ENCODE data around the gene KISS1.

KISS1 gene

DNA sequence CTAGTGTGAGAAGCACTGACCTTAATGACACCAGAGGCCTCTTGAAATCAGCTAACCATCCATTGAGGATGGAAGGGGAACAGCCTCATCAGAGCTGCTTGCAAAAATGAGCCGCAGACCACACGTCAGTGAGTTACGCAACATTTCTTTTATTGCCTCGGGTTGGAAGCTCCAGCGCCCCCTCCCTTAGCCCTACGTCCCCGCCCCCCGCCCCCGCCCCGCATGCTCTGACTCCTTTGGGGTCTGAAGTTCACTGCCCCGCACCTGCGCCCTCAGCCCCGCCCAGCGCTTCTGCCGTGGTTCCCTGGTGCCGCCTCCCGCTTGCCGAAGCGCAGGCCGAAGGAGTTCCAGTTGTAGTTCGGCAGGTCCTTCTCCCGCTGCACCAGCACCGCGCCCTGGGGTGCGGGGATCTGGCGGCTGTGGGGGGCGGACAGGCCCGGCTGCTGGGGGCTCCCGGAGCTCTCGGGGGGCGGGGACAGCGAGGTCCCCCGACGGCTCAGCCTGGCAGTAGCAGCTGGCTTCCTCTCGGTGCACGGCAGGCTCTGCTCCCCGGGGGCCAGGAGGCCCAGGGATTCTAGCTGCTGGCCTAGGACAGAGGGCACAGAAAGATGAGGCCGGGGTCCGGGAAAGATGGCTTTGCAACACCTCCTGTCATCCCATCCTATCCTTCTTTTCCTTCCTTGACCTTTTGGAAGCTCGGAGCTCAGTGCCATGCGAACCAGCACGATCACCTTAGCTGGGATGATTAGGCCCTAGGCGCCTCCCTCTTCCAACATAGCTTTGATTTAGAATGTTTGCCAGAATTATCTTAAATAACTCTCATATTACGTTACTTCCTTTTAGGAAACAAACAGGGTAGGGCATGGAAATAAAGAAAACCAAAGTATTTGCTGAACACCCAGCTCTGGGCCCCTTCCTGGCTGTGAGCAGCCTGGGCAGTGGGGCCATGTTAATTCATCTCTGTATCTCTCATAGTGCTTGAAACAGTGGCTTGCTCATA lies 5.8 kb downstream of the KISS1 start:
- DNase-seq: no peak

DNA sequence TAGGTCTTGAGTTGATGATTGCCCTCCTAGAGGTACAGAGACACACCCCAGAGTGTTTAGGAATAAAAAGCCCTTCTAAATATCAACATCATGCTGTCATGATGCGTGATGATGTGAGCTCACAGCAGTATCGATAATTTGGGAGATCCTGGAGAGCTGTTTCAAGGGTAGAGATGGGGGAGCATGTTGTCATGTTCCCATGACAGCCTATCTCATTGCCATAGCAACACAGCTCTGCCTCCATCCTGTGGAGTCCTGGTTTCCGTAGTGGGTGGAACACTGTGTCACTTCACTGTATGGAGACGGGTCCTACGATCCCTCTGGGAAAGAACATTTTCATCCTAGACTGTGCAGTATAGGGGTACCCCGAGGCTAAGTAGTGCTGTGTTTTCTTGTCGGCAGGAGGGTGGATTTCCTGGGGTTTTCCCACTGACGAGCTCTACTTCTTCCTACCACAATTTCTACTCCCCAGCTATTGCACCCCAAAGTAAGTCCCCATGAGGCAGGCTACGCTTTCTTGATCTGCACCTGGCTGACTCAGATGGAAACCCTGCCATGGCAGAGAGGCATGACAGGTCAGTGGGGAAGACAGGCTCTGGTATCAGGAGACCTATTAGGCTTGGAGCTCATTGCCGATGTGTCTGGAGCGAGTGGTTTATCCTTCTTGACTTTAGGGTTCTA lies 7.2 kb downstream of the KISS1 start:
- DNase-seq: no peak

DNA sequence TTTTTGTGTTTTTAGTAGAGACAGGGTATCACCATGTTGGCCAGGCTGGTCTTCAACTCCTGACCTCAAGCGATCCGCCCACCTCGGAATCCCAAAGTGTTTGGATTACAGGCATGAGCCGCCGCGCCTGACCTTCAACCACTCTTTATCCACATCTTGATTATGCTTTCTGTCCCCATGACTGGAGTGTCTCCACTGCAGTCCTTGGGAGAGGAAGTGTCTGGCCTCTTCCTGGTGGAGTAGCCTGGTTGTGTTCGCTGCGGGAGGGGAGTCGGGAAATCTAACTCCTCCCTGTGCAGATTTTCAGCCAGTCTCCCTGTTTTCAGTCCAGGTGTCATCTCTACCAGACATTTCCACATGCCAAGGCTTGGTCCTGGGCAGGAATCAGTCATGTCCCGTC lies 9.7 kb downstream of the KISS1 start:
- no peak for DNase-seq

DNA sequence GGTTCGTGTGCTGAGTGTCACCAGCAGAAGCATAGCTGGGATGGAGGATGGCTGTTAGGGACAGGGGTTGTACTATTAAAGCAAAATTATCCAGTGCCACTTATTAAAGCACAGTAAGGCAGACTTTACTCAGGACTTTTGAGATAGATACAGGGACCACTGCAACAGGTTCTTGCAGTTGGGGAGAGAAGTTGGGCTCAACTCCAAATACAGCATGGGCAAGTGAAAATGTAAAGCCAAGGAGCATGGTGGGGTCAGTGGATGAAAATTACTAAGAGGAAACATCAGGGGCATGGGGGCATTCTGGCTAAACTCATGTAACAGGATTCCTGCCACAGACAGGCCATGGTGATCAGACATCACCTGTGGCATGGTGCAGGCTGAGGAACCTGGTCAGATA lies 15.2 kb downstream of the KISS1 start:
- DNase-seq: no peak

DNA sequence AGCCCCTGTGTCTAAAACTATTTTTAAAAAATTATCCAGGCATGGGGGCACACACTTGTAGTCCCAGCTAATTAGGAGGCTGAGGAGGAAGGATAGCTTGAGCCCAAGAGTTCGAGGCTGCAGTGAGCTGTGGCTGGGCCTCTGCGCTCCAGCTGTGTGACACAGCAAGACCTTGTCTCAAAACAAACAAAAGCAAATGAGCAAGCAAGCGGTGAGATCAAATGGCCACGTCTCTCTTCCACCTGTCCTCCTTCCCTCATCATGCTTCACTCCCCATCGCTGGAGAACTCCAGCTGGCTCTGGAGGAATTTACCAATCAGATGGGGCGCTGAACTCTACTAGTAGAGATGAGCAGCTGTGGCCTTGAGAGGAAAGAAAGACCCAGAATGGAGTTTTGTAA lies 16.2 kb downstream of the KISS1 start:
- DNase-seq: no peak

DNA sequence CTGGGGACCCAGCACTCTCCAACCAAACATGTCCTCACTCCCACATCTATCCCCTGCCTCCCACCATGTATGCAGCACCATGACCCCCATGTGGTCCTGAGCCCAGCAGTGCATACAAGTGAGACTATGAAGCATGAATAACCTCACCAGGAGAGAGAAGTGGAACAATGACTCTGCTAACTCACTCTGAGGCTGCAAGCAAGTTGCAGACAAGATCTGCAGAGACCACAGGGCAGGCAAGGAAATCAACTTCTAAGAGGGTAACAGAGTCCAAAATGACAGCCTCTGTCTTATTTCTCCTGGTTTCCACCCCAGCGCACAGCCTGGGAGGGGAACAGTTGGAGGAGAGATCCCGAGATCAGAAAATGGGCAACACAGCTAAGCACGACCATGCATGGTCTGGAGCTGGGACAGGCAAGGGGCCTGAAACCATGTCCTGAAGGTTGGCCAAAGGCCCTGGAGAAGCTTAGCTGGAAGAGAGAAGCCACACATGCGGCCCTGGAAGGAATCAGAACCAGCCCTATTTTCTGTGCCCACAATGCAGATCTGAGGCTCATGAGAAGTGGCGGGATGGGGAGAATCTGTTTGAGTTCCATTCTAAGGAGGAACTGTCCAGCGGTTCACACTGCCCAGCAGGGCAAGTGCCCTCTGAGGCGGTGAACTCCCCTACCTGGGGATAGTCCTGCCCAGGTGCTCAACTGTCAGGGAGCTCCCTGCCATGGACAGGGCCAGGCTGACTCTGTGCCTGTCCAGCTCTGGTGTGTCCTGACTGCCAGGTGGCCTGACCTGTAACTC lies 17.6 kb downstream of the KISS1 start:
- DNase-seq: no peak

DNA sequence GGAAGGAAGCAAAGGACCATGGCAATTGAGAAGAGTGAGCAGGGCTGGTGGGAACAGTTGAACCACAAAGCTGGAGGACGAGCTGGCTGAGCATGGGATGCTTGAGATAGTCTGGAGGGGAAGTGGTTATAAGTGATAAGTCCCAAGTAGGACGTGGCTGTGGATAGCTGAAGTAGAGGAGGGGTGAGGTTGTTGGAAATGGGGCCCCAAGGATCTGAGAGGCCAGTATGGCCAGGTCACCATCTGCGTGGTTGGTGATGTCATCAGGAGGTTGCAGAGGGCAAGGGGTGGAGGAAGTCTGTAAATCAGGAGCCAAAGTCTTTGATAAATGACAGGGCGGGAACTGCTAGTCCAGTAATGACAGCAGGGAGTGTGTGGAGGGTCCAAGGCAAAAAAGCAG lies 19.2 kb downstream of the KISS1 start:
- DNase-seq: no peak

DNA sequence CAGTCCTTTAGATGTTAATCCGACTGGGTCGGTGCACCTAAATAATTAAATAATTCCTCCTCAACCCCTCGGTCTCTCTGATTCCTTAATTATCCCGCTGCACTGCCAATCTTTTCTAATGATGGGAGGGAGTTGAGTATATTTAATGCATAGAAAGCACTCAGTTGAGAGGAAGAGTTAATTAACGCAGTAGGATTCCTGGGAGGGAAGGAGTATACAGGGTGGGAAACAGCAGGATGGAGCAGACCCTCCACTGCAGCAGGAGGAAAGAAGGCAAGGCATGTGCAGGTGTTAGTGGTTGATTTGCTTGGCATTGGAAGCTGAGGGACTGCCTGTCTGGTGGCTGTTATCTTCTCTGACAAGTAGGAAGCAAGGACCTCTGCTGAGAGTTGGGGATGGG lies 20.2 kb downstream of the KISS1 start:
- DNase-seq: no peak

DNA sequence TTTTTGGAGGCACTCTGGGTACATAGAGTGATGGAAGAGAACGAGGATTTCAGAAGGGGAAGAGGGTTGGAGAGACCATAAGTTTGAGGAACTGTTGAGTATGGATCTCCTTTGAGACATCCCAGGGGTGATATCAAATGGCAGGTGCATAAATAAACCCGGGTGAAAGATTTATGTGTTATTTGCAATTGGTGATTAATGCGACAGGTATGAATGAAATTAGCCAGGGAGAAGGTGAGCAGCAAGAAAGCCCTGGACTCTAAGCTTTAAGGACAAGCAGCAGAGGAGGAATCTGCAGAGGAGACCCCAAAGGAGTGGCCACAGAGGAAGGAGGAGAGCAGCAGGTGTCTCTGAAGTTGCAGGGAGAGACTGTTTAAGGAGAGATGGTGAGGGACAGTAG lies 21.3 kb downstream of the KISS1 start:
- DNase-seq: no peak

DNA sequence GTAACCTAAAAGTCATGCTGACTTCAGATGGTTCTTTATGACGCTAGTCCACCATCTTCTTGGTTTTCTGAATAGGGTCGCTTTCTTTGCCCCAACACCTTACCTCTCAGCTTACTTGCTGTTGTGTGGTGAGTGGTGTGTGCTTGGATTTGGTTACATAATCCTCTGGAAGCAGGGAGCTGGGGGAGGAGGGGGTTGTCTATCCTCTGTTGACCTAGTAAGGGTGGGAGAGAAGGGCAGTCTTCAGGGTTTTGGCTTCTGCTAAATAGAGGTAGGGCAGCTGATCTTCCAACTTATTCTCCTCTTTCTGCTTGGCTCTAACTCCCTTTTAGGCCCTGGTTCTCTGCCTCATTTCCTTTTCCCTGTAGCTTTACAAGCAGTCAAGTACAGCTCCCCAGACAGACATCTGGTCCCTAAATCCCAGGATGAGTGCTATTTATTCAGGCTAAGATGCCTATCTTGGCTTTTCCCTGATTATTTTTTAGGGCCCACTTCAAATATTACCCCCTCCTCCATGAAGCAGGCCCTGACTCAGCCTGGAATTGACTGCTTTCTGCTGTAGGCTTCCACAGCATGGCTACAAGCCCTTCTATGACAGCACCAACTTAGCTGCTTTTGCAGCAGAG lies 23.8 kb downstream of the KISS1 start:
- DNase-seq: no peak

DNA sequence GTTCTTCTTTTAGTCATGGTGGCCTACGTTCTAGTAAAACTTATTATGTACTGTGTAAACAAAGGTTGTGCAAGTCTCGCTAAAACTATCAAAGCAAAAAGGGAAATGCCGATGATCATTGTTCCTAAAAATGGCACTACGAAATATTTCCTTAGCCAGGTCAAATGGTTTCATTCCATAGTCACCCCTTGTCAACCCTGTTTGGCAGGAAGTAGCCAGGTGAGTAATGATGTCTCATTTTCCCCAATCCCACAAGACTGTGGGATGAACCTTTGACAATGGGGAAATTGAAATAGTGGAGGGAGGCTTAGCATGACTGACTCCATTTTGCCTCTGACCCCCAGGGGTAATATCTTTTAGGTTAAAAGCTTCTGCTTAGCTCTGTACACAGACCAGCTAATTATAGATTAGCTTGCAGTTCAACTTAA lies 24.5 kb downstream of the KISS1 start:
- DNase-seq: no peak

DNA sequence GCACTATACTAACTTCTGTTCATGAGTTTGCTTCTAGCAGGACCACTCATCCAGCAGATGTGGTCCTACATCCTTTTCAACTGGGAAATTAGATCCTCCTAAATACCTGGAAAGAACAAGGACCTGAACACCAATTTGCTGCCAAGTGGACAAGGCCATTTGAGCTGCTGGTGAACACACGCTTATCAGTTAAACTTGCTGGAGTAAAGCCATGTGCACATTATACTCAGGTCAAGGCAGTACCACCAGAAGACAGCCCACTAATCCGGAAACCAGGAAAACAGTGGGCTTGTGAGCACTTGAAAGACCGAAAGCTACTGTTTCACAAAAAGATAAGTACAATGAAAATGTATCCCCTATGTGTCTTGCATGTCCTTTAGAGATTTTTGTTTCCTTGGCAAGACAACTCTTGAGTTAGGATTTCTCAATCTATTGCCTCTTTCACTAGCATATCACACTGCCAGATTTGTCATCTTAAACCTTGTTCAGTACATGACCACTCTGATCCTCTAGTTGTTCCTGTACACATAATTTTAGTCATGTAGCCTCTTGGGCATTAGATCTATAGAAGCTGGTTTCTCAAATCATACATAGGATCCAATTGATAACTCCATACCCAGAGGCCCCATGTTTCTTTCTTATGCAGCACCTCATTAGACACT lies 25.7 kb downstream of the KISS1 start:
- DNase-seq: no peak

DNA sequence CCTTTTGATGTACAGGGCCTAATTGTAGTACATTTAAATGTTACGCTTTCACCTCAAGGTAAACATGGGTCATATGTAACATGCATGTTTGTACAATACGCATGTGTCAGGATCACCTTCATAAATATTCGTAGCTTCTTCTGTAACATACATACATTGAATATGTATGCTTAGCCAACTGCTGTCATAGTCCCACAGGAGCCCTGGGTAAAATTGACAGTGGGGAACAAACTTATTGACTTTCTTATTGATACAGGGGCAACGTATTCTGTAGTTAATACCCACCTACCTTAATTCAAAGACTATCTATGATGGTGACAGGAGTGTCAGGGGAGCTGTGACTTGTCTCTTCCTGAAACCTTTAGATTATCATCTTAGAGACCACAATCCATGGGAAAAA lies 26.4 kb downstream of the KISS1 start:
- no peak for DNase-seq

DNA sequence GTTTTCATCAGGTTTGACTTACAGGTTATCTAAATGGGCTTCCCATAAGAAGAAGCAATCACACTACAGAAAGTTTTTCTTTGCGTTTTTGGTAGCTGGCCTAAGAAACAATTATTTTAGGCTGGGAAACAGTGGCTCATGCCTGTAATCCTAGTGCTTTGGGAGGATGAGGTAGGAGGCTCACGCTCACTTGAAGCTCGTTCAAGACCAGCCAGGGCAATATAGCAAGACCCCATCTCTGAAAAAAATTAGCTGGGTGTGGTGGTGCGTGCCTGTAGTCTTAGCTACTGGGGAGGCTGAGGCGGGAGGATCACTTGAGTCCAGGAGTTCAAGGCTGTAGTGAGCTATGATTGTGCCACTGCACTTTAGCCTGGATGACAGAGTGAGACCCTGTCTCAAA lies 28.6 kb downstream of the KISS1 start:
- DNase-seq: no peak

DNA sequence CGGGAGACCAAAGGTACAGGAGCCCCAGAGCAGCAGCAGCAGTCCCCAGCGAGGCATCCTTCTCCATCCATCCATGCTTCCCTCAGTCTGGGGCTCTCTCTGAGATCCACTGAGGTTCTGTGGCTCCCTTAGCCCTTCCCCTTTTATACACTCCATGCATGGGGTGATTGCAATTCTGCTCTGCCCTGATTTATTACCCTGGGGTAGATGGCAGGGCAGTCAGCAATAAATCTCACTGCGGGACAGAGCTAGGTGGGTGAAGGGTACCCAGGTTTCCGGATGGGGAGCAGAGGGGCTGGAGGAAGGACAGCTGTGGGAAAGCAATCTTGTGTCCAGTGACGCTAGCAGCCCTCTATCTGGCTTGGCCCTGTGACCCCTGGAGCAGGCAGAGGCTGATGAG lies 30.1 kb downstream of the KISS1 start, which contains the start of gene REN:
TSS of gene REN (minus strand) at position 119 of the 400 bp plus-strand sequence. CDS start at position 75, 44 bp downstream.
- DNase-seq: no peak

DNA sequence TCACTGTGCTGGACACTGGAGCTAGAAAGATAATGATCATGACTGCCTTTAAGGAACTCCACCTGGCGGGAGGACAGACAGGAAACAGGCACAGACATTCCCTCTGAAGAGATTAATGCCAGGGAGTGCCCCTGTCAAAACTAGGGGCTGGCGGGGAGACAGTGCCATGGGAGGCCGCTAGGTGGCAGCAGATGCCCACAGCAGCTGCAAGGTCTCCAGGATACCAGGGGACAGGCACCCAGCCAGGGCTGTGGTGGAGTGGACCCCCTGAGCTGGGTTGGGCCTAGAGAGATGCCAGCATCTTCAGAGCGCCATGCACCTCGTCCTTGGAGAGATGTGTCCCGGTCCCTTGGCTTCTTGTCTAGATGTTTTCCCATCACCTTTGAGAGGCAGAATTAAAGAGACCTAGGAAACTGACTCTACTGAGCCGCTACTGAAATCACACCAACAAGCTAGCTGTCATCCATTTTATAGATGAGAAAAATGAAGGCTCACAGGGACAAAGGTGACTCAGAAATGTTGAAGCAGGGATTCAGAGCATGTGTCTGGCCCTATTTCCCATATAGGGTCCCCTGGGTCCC lies 33.7 kb downstream of the KISS1 start:
- peak; percentile 66 for DNase-seq

DNA sequence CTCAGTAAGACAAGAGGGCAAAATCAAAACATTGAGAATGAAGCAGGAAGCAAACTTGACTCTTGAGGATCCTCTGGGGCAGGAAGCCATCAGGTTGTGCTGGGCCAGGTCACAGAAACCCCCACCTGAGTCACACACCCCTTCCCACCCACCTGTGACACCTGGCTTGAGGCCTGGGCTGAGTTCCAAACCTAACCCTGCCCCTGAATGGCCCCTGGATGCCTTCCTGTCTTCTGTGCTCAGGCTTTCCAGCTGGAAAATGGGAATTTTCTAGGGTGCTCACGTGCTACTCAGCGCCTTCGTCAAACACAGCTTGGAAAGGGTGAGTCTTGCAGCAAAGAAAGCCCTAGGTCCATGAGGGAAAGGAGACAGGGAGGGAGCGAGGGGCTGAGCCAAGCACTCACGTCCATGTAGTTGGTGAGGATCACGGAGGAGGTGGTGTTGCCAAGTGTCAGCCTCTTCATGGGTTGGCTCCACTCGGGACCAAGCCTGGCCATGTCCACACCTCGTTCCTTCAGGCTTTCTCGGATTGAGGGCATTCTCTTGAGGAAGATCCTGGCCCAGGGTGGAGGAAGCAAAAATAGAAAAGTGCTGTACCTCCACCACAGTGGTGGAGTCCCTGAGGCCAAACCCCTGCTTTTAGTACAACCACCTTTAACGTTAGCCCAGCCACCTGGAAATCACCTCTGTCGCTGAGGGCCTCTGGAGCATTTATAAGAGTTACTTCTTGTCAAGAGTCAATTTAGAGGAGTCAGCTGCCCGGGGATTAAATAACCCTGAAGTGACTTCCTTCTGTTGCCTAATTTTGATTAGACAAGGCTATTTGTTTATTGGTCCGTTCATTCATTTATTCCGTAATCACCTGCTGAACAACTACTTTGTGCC lies 34.4 kb downstream of the KISS1 start:
- no peak for DNase-seq

DNA sequence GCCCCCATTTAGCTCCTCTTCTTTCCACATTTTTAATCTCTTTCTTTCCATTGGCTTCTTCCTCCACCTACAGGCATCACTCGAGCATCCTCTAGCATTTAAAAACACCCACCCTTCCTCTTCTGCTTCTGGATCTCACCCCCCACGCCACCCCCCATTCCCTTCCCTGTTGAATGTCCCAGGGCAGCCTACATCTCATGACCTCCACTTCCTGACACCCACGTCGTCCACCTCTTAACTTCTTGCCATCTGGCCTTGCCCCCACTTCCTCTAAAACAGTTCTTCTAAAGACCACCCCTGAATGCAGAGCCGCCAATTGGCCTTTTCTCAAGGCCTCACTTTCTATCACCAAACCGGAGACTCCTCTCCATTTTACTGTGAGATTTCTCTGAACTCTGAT lies 38.3 kb downstream of the KISS1 start:
- no peak for DNase-seq

DNA sequence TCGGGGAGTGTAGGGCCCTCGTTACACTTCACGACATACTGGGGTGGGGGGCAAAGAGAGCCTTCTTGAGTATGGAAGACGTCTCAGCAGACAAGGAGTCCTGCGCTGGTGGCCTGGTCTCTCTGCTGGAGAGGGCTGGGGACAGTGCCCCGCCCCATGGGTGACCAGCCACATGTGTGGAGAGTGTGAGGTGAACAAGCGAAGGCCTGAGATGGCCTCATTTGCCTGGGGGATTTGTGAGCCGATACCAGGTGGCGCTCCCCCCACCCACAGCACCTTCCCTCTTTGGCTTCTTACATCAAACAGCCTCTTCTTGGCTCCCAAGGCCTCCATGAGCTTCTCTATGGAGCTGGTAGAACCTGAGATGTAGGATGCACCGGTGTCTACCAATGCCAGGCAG lies 40.4 kb downstream of the KISS1 start:
- no peak for DNase-seq

DNA sequence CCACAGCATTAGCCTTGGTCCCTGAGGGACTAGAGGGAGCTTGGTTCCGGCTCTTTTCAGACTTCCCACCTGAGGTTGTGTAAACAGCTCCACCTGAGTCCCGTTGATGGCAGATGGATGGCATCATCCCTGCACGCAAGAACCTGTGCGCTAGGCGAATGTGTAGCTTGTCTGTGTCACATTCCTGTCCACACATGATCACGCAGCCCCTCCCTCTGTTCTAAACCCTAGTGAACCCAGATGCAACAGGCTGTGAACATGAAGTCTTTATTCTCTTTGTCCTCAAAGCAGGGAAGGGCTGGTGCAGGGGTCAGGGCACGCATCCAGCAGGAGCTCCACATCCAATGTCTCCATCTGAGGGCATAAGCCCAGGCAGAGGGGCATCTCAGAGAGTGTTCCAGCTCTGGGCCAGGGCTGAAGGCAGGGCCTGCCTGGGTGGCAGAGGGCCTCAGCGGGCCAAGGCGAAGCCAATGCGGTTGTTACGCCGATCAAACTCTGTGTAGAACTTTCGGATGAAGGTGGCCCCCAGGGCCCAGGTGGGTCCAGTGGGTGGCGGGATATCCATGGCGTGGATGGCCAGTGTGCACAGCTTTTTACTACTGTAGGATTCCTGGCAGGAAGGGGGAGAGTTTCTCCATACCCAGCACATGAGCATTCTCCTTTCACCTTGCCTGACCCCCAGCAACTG lies 41.6 kb downstream of the KISS1 start:
- DNase-seq: no peak
